Dermis blood vessel endothelial cell (primary cell): ENCODE results near the gene P2RY13. TPM values are rescaled to one million over a fixed set of nuclear protein-coding genes. Genes with fewer than 3 reads are reported as not detected.
A peak's percentile ranks its signal among the peaks of the same experiment; 100 is the strongest.

ENCODE experiments used
- DNase-seq: peaks from one replicate; pipeline ENCODE4 v3.0.0; 2010
- total RNA-seq: library from RNA; depleted of rRNA; stranded (reverse); fragments of >200 nt; gene quantifications from 2 replicates; pipeline ENCODE4 v1.2.3, GENCODE V29; 2014

Gene P2RY13
- not detected in 2 replicates for total RNA-seq

DNA sequence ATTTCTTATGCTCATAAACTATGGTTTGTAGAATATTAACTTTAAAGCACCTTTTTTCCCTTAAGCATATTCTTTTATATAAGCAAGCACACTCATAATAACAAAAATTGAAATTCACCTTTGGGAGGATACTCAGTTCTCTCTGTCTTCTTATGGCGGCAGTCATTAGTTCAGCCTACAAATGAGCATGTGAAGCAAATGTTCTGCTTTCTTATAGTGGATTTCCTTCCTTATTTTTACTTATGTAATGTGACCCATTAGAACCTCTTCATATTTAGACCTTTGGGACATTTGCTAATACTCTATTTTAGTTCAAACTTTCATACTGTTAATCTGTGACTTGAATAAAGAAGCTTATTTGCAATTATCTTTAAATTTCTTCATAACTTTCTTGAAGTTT, at the start of gene P2RY13:
Gene P2RY13, minus strand, starts transcription at position 187 of the 400 bp plus-strand sequence. Its CDS starts 21 bp downstream, at position 166.
- no peak for DNase-seq

DNA sequence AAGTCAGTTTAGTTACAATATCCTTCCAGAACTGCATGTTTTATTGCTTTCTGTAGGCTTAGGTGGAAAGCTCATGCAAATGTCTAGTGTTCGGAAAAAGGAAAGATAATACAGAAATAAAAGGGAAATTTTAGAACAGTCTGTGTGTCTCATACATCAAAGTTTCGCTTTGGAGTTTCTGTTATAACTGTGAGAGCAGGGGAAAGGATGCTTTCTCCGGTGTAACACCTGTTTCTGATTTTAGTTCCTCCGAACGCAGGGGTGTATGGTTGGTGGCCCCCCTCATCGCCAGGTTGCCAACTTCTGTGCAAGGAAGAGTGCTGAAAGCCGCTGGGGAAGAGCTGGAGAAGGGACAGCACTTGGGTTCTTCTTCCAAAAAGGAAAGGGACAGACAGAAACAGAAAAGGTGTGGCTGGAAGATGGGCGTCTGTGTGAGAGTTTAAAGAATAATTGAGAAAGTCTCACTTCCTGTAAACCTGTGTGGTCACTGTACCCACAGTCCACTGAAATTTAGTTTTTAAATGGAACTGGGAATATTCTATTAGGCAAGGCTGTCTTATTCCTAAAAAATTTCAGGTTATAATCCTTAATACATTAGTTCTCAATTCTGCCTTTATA, 48.5 kb upstream of the P2RY13 start:
- DNase-seq, result no peak

DNA sequence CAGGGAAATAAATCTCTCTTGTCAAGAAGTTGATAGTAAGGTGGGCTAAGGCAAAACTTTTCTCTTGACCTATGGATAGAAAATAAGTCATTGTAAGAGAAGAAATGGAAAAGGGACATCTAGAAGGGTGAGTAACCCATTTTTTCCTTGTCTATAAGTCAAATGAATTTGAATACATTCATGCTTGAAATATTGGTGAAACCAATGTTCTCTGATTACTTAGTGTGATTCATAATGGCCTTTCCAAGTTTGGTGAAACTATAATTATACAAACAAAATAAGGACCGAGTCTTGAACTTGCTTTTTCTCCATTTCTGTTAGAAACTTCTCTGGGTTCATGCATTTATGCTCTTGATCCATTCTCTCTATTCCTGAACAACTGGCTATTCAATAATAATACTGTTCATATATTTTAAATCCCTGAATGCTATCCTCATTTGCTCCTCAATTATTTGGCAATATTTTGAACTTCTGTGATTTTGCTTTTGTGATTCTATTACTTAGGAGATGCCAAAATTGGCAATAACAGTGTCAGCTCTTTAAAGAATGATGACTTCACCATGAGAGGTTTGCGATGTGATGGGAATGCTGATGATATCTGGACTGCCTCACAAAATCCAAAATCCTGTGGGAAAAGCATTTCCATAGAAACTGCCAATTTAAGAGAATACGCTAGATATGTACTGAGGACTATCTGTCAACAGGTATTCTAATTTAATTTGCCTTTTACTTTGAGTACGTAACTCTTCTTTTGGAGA, 42.9 kb upstream of the P2RY13 start:
- no peak for DNase-seq

- DNase-seq, result no peak
Observed at GRCh38 chr3:151371526-151371925, 42.2 kb upstream of the P2RY13 start.

DNA sequence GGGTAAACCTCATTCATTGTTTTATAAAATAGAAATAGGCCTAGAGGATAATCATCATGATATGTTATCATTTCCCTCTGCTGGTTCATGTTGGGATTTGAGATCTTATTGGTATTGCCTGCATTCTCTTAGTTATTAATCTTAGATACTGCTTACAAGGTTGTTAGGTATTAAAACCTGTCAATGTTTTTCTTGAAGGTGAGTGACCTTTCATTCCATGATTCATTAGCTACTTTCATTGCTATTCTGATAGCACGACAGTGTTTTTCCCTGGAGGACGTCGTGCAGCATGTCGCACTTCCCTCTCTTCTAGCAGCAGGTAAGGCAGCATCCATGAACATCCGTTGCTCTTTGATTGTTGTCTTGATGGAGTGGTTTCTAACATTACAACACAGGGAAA, 38.1 kb upstream of the P2RY13 start:
- DNase-seq, result no peak

DNA sequence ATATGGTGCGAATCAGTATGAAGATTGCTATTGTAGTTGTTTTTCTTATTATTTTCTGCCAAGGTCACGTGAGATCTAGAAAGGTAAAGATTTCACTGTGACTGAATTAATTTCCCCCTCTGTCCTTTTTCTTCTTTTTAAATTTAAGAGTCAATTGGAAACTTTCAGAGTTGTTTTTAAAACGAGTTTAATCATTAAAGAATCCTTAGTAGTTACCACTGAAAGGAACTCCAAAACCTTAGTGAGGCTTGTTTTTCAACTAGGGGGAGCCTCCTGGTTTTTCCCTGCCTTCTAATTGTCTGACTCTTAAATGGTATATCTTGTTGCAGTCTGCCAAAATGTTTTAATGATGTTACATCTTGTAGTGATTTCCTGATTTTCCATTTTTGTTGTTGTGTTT, 37.6 kb upstream of the P2RY13 start:
- DNase-seq, result no peak

DNA sequence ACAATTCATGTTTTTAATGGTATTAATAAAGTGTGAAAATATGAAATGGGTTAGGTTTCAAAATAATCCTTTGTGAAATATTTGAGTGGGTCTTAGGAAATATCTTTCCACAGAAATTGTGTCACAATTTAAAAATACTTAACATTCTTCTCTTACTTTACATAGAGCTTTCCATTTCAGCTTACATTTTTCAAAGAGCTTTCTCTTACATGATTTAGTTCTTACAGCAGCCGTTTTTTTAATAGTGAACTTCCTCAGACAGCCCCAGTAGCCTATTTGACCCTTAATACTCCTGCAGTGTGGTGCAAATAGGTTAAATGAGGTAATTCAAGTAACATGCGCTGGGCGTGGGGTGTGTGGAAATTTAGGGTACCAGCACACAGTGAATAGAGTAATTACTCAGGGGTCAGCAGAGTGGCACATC, 33.4 kb upstream of the P2RY13 start:
- DNase-seq, result no peak

GRCh38 chr3:151357463-151357850, 28.1 kb upstream of the P2RY13 start:
- DNase-seq, result no peak

DNA sequence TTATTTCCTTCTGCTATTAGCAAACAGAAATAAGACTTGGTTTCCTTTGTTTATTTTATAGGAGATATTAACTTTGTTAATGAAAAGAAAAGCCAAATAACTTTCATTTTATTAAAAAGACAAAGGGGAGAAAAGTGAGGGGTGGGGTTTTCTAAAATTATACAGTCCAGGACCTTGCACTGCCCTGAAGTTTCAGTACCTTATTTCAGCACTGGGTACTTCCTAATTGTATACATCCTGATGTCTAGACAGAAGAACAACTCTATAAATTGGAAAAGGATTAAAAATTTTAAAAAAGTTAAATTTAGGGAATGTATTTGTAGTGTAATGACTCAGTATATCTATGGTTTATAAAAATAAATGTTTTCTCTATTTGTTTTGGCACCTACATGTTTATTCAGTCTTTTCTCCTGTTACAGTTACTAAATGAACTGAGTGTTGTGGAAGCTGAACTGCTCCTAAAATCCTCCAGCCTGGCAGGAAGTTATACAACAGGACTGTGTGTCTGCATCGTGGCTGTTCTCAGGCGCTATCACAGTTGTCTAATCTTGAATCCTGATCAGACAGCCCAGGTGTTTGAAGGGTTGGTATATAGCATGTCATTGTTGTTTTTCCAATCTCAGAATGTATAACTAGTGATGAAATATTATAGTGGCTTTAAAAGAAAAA, 27.6 kb upstream of the P2RY13 start:
- DNase-seq, result no peak

GRCh38 chr3:151351648-151352047, 22.3 kb upstream of the P2RY13 start:
- DNase-seq, result no peak

DNA sequence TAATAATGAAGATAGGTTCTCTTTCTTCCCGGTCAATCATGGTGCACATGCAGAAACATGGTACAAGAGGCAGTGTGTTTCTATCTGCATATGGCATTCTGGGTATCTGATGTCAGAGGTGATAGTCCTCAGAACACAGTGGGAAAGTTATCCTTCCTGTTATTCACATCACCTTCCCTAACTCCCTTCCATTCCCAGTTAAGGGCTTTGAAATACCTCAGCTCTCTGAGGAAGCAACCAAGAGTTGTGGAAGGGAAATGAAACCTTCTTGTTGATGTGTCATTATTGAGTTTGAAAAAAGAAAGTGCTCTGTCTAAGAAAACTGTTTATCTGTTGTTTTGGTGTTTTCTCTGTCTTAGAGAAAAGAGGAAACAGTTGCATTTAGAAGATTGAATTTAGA, 21.9 kb upstream of the P2RY13 start:
- DNase-seq, result no peak

GRCh38 chr3:151350656-151351055, 21.3 kb upstream of the P2RY13 start:
- no peak for DNase-seq

DNA sequence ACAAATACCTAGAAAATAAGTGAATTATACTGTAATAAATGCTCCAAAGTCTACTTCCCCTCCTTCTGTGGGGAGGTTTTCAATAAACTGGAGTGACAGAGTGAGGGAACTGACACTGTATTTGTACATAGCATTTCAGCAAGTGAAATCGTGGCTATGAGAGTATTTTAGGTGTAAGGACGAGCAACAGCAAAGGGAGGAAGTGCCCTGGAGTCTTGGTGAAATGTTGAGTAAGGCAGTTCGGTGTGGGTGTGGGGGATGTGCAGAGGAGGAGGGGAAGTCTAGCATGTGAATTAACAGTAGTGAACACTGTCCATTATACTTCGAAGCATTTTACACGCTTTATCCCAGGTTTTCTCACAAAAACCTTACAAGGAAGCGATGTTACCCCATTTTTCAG, 18.1 kb upstream of the P2RY13 start:
- DNase-seq, result no peak

DNA sequence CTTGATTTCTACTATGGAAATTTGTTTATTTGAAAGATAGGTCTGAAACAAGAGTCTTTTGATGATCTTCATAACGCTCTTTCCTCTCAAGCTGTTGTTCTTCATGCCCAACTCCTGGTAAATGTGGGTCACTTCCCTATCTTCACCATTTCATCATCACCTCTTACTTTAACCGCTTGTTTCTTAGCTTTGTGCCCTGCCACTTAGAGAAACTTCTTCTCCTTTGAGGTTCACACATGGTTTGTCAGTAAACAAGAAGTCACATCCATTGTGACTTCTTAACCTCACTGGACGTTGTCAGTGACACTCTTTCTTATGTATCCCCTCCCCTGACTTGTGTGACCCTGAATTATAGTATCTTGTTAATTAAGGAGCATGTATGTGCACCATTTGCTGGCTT, 16.9 kb upstream of the P2RY13 start:
- DNase-seq, result no peak

DNA sequence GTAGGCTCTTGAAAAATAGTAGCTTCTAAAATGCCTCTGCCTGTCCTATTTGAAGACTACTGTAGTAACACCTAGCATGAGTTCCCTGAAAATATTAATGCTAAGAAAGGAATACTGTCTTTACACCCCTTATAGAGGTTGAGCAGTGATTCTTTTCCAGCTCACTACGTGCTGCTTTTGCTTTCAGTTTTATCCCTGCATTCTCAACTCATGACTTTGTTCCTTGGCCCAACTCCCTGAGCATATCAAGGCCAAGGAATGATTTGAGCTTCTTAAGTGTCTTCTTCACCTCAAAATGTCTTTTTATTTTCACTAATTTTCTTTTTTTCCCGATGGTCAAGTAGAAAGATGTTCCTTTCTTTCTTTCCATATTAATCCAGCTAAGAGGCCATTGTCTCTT, 16.5 kb upstream of the P2RY13 start:
- no peak for DNase-seq

DNA sequence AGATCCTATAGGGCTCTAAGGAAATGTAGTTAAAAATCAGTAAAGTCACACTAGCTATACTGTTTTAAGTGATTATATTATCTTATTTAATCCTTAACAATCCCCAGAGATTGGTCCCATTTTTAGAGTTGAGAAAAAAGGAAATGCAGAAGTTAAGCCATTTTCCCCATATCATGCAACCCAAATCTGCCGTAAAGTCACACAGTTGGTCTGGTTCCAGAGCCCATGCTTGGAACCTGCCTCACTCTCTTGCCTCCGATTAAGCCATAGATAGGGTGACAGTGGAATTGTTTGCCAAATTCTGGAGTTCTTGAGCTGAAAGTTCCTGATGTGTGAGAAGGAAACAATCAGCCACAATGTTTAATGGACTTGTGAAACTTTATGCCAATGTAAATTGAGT, 2.3 kb upstream of the P2RY13 start:
- DNase-seq, result no peak

DNA sequence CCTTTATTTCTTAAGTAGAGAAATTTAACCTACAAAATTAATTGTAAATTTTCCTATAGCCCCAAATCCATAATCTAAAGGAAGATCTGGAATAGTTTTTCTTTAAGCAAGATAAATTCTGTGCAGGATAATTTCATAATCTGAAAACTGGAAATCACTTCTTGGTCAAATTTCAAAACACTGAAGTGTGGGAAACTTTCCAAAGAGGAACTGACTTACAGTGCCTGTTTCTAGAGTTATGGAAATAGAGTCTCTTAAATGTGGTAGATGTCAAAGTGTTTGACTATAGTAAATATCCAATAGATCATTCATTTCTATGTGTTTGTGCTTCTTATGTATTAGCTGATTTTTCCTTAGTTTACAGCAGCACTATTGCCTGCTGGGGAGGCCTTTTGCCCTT, 1.6 kb upstream of the P2RY13 start:
- no peak for DNase-seq

- DNase-seq, result no peak
Observed at GRCh38 chr3:151330379-151330778, 1.0 kb upstream of the P2RY13 start.

DNA sequence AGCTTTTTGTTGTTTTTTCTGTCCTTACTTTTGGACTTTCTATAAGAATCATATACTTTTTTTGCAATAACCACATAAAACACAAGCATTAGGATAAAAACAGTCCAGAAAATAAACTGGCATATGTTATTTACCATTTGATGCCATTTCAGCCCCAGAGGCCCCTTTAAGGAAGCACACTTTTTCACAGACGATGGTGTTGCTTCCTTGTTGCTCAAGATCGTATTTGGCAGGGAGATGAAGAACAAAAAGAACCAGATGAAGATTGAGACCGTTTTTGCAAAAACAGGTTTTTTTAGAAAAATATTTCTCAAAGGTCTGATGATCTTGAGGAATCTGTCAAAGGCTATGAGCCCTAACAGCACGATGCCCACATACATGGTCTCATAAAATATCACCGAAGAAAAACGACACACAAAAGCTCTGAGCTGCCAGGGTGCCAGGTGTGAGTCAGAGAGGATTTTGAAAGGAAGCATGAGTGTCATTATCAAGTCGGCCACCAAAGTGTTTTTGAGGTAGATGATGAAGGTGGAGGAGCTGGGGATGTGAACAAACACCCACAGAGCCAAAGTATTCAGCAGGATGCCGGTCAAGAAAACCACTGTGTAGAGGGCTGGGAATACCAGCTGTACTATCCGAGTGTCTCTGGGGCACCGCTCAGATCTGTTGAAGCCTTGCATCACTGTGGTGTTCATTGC, 902 bp downstream of the P2RY13 start:
- DNase-seq, result no peak

- DNase-seq, result peak; percentile 28
Observed at GRCh38 chr3:151327571-151328198, 1.7 kb downstream of the P2RY13 start.

GRCh38 chr3:151322511-151322910, 6.8 kb downstream of the P2RY13 start:
- DNase-seq, result no peak

DNA sequence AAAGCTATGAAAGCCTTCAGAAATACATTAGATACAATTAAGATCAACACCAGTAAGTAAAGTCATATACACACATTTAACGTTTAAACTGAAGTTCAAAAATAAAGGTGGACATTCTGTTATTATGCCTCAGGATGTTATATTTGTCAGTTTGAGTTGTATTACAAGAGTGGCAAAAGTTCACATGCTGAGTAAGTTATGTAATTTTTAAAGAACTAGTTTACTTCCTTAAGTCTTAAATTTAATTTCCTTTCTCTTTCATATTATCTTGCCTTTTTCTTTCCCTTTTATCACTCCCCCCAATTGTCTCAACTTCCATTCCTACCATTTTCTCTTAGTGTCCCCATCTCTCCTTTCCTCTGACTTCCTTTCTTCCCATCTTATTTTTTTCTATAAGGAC, 7.8 kb downstream of the P2RY13 start:
- DNase-seq, result no peak

- no peak for DNase-seq
Observed at GRCh38 chr3:151320131-151320530, 9.2 kb downstream of the P2RY13 start.
